Measurements from ENCODE around the gene SACM1L. TPM values are rescaled to one million over a fixed set of nuclear protein-coding genes. Genes with fewer than 3 reads are reported as not detected.
A peak's percentile ranks its signal among the peaks of the same experiment; 100 is the strongest.

SACM1L gene
- total and polyA plus RNA-seq, 2 of the 8 experiments (the other 6 are each of a cell fraction or from before 2014, with no cell fraction given) = 20.1 to 61.0 TPM

DNA sequence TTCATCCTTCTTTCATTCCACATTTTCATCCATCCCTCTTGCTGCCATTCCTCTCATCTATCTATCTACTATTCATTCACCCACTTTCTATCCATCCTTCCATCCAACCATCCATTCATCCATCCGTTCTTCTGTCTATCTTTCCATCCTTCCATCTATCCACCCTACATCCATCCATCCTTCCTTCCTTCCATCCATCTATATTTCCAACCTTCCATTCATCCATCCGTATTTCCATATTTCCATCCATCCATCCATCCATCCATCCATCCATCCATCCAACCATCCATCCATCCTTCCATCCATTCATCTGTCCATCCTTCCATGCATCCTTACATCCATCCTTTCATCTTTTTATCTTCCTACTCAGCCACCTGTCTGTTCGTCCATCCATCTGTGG lies 93.2 kb downstream of the SACM1L start:
- no peak overlapping the region for H2BK12ac ChIP-seq (ENCODE audit: low read depth, low read length)
- no peaks in the 10 kb centered on the region for H3K36me3 ChIP-seq (ENCODE audit: control insufficient read depth in 2 of 4, insufficient read depth in 4 of 4, low read length in 3 of 4)
- H2BK20ac ChIP-seq (ENCODE audit: low read length) = no peak overlapping the region
- H2BK15ac ChIP-seq (ENCODE audit: low read length) = no peak overlapping the region
- no peaks in the 10 kb centered on the region for H3K79me1 ChIP-seq (ENCODE audit: low read depth, low read length)
- ChIA-PET POLR2A (ENCODE audit: partially characterized antibody) (no interaction called here), CTCF (ENCODE audit: partially characterized antibody) (interaction anchor here (0.8 to 1.9 kb wide), 3 partner anchors 16 to 146 kb away, joined by 4 to 5 read pairs (median 4); no protein-coding TSS in a partner anchor)
- WGBS, 2 experiments (ENCODE audit: extremely low coverage in 1 of 2, insufficient coverage in 1 of 2, insufficient read length in 1 of 2, insufficient replicate concordance in 2 of 2, low coverage in 1 of 2, low lambda C conversion rate in 2 of 2, missing lambda C conversion rate in 1 of 2) = 81 to 100% methylated on average over 2 to 3 of the region's 3 CpGs
- FAIRE-seq (no peak), DNase-seq (ENCODE audit: low read depth in 1 of 2, low spot score in 2 of 2) (no peak)
- peaks cover 5% of the 10 kb centered on the region; the same call in 1 of the 2 replicates for H3K23me2 ChIP-seq (ENCODE audit: low read depth, low read length)
- H4K8ac ChIP-seq (ENCODE audit: extremely low read depth, insufficient read depth, low read length) = no peak overlapping the region
- H3K4me2 ChIP-seq (ENCODE audit: insufficient read depth in 1 of 2, low read depth in 2 of 2, low read length in 2 of 2) = no peak overlapping the region
- H3K23ac ChIP-seq (ENCODE audit: insufficient read length) = no peak overlapping the region
- no peaks in the 10 kb centered on the region for H4K20me1 ChIP-seq (replicated peaks in 1 of 2; ENCODE audit: control insufficient read depth in 1 of 2, insufficient read depth in 2 of 2, low read length in 2 of 2)
- H3K18ac ChIP-seq (ENCODE audit: extremely low read depth, low read length) = no peak overlapping the region
- H3K9me3 ChIP-seq (ENCODE audit: insufficient read depth in 2 of 2, low read depth in 1 of 2, low read length in 1 of 2) = no peaks in the 10 kb centered on the region
- no peaks in the 10 kb centered on the region for H3K79me2 ChIP-seq (ENCODE audit: control insufficient read depth in 1 of 2, insufficient read depth in 2 of 2, low read length in 2 of 2)
- no peak overlapping the region for H3K27ac ChIP-seq (ENCODE audit: low read depth, low read length)
- H2AK5ac ChIP-seq (ENCODE audit: low read depth, low read length) = no peak overlapping the region
- peak overlapping the region; percentile 17 for H3K56ac ChIP-seq (replicated peaks; ENCODE audit: insufficient read length, low read depth, low read length)
- H3K4me1 ChIP-seq (replicated peaks in 1 of 4; ENCODE audit: control insufficient read depth in 3 of 4, insufficient read depth in 4 of 4, low read length in 3 of 4) = peaks cover 0 to 2% (median 0%) of the 10 kb centered on the region in 4 experiments; a peak in 1 of 7 replicates
- no peak overlapping the region for H3K9ac ChIP-seq (replicated peaks in 1 of 4; ENCODE audit: extremely low read depth in 1 of 4, low read depth in 3 of 4, low read length in 3 of 4)
- H2BK120ac ChIP-seq (replicated peaks; ENCODE audit: low read depth, low read length) = no peak overlapping the region
- no peak overlapping the region for H4K5ac ChIP-seq (ENCODE audit: insufficient read length, low read depth, low read length)
- no peak overlapping the region for H3K4ac ChIP-seq (replicated peaks; ENCODE audit: insufficient read length, low read depth, low read length)
- H4K91ac ChIP-seq (replicated peaks; ENCODE audit: insufficient read length, low read length) = no peak overlapping the region
- H3K4me3 ChIP-seq (ENCODE audit: extremely low read depth in 1 of 4, insufficient read depth in 2 of 4, low read depth in 3 of 4, low read length in 4 of 4) = no peak overlapping the region
- no peaks in the 10 kb centered on the region for H3K27me3 ChIP-seq (replicated peaks in 1 of 4; ENCODE audit: control insufficient read depth in 3 of 4, extremely low read depth in 1 of 4, insufficient read depth in 3 of 4, low read length in 3 of 4)
- H2BK5ac ChIP-seq (ENCODE audit: low read depth, low read length) = no peak overlapping the region
- no peak overlapping the region for H3K14ac ChIP-seq (ENCODE audit: insufficient read length)
- H2AFZ ChIP-seq (ENCODE audit: low read length) = no peak overlapping the region
- TF ChIP-seq RXRA (IDR thresholded peaks at IDR 0.05; ENCODE audit: insufficient read depth, low read depth, low read length) (no peak), POU5F1 (IDR thresholded peaks at IDR 0.05; ENCODE audit: low read depth, low read length) (no peak), CBX5 (IDR thresholded peaks at IDR 0.05; ENCODE audit: low read depth, low read length) (no peak), EGR1 (IDR thresholded peaks at IDR 0.05; ENCODE audit: borderline replicate concordance, low read depth, low read length) (no peak), SIN3A (conservative IDR thresholded peaks at IDR 0.05 in 1 of 2, IDR thresholded peaks at IDR 0.05 in 1 of 2; ENCODE audit: low read depth in 1 of 2, low read length in 2 of 2) (no peak)

Measured in H1 (cell line).